H54 (cell line): ENCODE results near the gene FRMD8.
"Not testable (repeated sequence)": the region's sequence is repeated elsewhere in the genome, so short reads cannot be mapped to it uniquely, and the experiment has no call there.

Source experiments
- DNase-seq: peaks from one replicate; pipeline ENCODE4 v3.0.0; 2011; ENCODE audit warnings: low spot score, mixed read lengths; ENCODE audit not compliant: insufficient read length
- FAIRE-seq: peaks from 3 replicates; lab custom pipeline; 2011; peaks lifted over from hg19 to GRCh38; lab: Jason Lieb, UNC
- POLR2A ChIP-seq: IDR thresholded peaks from 2 replicates; pipeline ENCODE4 v1.6.1; 2011; ENCODE audit warnings: low read depth, mild to moderate bottlenecking, low read length

FRMD8 gene

DNA sequence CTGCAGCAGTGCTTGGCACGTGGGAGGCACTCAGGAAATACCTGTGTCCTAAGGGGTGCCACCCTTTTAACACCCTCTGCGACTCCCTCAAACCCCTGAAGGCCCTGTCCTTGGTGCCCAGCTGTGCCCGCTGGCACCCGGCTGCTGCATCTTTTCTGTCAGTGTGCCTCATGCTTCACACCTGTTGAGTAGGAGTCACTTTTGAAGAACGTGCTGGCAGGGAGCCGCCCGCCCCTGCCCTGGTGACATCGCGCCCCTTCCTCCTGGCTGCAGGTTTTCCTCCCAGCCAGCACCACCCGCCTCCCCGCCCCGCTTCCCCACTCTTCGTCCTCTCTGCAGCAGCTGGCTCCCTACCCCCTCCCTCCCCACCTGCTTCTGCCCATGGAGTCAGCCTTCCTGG, 17.8 kb downstream of the FRMD8 start:
- no peak for TF ChIP-seq POLR2A
- FAIRE-seq = no peak
- no peak for DNase-seq

DNA sequence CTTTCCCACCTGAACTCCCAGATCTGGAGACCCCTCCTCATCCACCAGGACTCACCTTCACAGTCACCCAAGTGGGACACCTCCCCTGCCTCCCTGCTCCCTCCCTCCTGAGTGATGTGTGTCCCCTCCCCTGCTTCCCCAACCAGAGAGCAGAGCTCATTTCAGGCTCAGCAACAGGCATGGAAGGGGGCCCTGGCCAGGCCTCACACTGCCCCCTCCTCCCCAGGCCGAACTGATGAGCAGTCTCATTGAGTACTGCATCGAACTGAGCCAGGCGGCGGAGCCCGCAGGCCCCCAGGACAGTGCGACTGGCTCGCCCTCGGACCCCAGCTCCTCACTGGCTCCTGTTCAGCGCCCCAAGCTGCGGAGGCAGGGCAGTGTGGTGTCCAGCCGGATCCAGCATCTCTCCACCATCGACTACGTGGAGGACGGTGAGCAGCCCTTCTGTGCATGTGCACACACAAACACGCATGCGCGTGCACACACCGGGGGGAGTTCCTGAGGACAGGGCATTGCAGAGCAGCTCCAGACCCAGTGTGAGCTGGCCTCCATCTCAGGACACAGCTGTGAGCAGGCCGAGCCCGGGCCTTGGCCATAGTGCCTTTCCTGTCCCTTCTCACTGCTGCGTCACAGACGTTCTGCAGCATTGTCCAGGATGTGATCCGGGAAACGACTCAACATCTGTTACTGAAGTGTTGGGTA, 18.4 kb downstream of the FRMD8 start:
- DNase-seq = no peak
- TF ChIP-seq POLR2A = no peak
- FAIRE-seq = no peak

GRCh38 chr11:65410936-65411680, 24.7 kb downstream of the FRMD8 start:
- DNase-seq = no peak

GRCh38 chr11:65411681-65412070, 25.2 kb downstream of the FRMD8 start:
- FAIRE-seq (no peak), DNase-seq (no peak)
- no peak for TF ChIP-seq POLR2A

More at GRCh38 chr11:65410936-65411680, 24.7 kb downstream of the FRMD8 start:
- no peak for FAIRE-seq
- no peak for TF ChIP-seq POLR2A

- no peak for FAIRE-seq
- TF ChIP-seq POLR2A = no peak
- DNase-seq = no peak
Observed at GRCh38 chr11:65412271-65413076, 26.0 kb downstream of the FRMD8 start.

- FAIRE-seq, DNase-seq: not testable (repeated sequence)
Observed at GRCh38 chr11:65413077-65413664, 26.7 kb downstream of the FRMD8 start.

DNA sequence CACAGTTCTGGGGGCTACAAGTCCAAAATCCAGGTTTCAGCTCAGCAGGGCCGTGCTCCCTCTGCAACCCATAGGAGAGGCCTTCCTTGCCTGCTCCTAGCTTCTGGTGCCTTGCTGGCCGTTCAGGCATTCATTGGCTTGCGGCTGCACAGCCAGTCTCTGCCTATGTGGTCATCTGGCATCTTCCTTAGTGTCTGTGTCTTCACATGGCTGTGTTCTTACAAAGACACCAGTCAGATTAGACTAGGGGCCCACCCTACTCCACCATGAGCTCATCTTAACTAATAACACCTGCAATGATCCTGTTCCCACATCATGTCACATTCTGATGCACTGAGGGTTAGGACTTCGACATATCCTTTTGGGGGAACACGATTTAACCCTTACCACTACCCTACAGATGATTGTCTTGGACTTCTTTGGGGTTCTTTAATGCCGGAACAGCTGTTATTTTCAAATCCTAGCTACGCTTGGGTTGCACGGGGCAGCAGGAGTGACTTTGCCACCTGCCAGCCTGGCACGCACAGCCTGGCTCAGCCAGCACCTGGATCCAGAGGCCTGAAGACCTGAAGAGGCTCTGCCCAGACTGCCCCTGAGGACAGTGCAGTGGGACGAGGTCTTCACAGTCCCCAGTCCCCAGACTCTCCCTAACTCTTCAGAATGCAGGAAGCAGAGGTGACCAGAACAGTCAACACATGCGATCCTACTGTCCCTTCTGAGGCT, 28.5 kb downstream of the FRMD8 start:
- no peak for FAIRE-seq
- no peak for DNase-seq
- no peak for TF ChIP-seq POLR2A

GRCh38 chr11:65415499-65416340, 29.3 kb downstream of the FRMD8 start:
- DNase-seq (no peak), FAIRE-seq (no peak)
- TF ChIP-seq POLR2A = no peak

GRCh38 chr11:65416341-65416824, 29.9 kb downstream of the FRMD8 start:
- DNase-seq (peak; percentile 68), FAIRE-seq (no peak)

DNA sequence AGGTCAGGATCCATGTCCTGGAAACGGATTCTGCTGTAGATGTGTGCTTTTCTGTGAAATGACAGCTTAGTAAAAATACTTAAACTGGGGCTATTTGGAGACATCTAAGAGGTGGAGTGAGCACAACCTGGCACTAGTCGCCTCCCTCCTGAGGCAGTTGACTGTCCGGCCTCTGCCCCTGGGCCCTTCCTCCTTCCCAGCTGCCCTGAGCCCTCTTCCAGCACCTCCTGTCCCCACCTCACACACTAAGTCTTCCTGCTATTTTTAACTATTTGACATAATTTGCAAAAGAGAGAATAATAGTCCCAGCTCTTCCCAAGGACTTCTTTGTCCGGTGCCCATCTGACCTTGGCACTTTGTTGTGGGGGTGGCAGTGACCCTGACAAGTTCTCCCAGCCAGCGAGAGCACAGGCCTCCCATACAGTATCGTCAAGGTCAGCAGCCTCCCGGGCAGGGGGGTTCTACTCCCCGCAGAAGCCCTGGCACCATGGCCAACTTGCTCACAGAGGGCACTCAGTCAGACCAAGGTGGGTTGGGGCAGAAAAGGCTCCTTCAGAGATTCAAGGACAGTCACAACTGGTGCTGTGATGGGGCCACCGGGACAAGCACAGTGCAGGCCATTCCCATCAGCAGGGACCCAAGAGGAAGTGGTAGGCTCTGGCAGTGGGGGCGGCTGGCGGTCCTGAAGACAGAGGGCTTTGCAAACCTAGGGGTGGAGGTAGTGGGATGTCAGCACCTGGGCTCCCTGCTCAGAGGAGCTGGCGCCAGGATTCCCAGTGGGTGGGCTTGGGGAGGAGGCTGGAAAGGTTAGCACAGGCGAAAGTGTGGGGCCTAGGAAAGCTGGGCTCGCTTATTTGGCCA, 30.6 kb downstream of the FRMD8 start:
- TF ChIP-seq POLR2A = no peak
- DNase-seq (no peak), FAIRE-seq (no peak)

More at GRCh38 chr11:65416341-65416824, 29.9 kb downstream of the FRMD8 start:
- TF ChIP-seq POLR2A = peak; percentile 33; the same call in 1 of the 2 replicates

DNA sequence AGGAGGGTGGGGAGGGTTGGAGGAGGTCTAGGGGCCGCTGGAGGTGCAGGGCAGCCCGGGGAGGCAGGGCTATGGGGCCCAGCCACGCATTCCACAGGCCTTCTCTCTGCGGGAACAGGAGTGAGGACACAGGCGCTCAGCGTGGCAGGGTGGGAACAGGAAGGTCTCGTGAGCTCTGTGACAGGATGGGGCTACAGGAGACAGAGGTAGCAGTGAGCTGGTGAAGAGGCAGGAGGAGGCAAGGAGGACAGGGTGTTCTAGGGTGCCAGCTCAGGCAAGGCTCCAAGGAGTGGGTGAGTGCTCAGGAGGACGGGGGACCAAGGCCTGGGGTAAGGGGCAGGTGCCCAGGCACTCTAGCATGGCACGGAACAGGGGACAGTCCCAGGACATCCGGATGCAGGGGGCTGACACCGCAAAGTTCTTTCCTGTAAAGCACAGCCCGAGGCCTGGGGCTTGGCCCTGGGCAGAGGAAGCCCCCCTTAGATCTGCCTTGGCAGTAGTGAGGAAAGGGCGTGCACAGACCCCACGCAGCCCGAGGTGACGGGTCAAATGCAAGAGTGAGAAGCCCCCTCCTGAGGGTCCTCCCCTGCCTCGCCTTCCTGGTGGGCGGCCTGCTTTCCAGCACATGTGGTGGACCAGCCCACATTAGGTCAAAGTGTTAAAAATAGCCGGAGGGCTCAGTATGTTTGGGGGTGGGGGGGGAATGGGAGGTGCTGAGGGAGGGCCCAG, 31.4 kb downstream of the FRMD8 start:
- no peak for DNase-seq
- no peak for TF ChIP-seq POLR2A
- no peak for FAIRE-seq

DNA sequence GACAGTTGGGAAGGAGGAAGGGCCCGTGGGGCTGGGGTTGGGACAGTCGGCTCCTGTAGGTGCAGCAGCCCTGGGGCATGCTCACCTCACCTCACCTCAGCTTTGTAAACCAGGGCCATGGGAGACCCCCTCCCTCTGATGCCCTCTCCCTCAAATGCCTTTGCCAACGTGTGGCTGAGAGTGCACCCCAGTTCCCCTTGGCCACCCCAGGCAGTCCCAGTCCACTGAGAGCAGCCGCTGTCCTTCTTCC, 31.9 kb downstream of the FRMD8 start:
- TF ChIP-seq POLR2A = no peak
- DNase-seq (no peak), FAIRE-seq (no peak)
